Measurements from ENCODE around the gene DRICH1. TPM values are rescaled to one million over a fixed set of nuclear protein-coding genes. Genes with fewer than 3 reads are reported as not detected.

DRICH1 gene
- total and polyA plus RNA-seq, 2 of the 13 experiments (the other 11 are each of a cell fraction or from before 2014, with no cell fraction given): 0.22 to 0.66 TPM

- TF ChIP-seq, protein P1, sequence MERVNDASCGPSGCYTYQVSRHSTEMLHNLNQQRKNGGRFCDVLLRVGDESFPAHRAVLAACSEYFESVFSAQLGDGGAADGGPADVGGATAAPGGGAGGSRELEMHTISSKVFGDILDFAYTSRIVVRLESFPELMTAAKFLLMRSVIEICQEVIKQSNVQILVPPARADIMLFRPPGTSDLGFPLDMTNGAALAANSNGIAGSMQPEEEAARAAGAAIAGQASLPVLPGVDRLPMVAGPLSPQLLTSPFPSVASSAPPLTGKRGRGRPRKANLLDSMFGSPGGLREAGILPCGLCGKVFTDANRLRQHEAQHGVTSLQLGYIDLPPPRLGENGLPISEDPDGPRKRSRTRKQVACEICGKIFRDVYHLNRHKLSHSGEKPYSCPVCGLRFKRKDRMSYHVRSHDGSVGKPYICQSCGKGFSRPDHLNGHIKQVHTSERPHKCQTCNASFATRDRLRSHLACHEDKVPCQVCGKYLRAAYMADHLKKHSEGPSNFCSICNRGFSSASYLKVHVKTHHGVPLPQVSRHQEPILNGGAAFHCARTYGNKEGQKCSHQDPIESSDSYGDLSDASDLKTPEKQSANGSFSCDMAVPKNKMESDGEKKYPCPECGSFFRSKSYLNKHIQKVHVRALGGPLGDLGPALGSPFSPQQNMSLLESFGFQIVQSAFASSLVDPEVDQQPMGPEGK (CRISPR knock-in tag; IDR thresholded peaks at IDR 0.05): peak; percentile 93
- TF ChIP-seq ZNF572 (CRISPR knock-in tag; IDR thresholded peaks at IDR 0.05): peak; percentile 85; the same call in 1 of the 2 replicates
- TF ChIP-seq TEAD2 (CRISPR knock-in tag; IDR thresholded peaks at IDR 0.05): no peak
- TF ChIP-seq HNRNPL (IDR thresholded peaks at IDR 0.05; ENCODE audit: low read depth, low read length): peak; percentile 93
- TF ChIP-seq MEIS2 (CRISPR knock-in tag; IDR thresholded peaks at IDR 0.05): peak; percentile 13; the same call in 1 of the 2 replicates
- no peak for TF ChIP-seq ZNF143 (CRISPR knock-in tag; IDR thresholded peaks at IDR 0.05)
- TF ChIP-seq NFRKB (IDR thresholded peaks at IDR 0.05): no peak
- TF ChIP-seq ZNF33A (CRISPR knock-in tag; IDR thresholded peaks at IDR 0.05; ENCODE audit: borderline replicate concordance): no peak
- TF ChIP-seq ZNF564 (CRISPR knock-in tag; IDR thresholded peaks at IDR 0.05): 0 out of 2 replicates have a peak, but pooled peaks have one; percentile 32
- TF ChIP-seq ZNF431 (CRISPR knock-in tag; IDR thresholded peaks at IDR 0.05; ENCODE audit: borderline replicate concordance, low read depth): 0 out of 2 replicates have a peak, but pooled peaks have one; percentile 49
- TF ChIP-seq ZBTB46 (CRISPR knock-in tag; IDR thresholded peaks at IDR 0.05; ENCODE audit: borderline replicate concordance): no peak
- peak; percentile 66 for TF ChIP-seq ZFY (CRISPR knock-in tag; IDR thresholded peaks at IDR 0.05)
- TF ChIP-seq NR2C2 (CRISPR knock-in tag; IDR thresholded peaks at IDR 0.05; ENCODE audit: borderline replicate concordance): peak; percentile 60
- TF ChIP-seq MYC (CRISPR knock-in tag; IDR thresholded peaks at IDR 0.05; ENCODE audit: borderline replicate concordance): peak; percentile 27; the same call in 1 of the 2 replicates
- peak; percentile 61; the same call in 1 of the 2 replicates for TF ChIP-seq POLR2G (IDR thresholded peaks at IDR 0.05; ENCODE audit: low read depth, low read length)
- TF ChIP-seq, protein P2, sequence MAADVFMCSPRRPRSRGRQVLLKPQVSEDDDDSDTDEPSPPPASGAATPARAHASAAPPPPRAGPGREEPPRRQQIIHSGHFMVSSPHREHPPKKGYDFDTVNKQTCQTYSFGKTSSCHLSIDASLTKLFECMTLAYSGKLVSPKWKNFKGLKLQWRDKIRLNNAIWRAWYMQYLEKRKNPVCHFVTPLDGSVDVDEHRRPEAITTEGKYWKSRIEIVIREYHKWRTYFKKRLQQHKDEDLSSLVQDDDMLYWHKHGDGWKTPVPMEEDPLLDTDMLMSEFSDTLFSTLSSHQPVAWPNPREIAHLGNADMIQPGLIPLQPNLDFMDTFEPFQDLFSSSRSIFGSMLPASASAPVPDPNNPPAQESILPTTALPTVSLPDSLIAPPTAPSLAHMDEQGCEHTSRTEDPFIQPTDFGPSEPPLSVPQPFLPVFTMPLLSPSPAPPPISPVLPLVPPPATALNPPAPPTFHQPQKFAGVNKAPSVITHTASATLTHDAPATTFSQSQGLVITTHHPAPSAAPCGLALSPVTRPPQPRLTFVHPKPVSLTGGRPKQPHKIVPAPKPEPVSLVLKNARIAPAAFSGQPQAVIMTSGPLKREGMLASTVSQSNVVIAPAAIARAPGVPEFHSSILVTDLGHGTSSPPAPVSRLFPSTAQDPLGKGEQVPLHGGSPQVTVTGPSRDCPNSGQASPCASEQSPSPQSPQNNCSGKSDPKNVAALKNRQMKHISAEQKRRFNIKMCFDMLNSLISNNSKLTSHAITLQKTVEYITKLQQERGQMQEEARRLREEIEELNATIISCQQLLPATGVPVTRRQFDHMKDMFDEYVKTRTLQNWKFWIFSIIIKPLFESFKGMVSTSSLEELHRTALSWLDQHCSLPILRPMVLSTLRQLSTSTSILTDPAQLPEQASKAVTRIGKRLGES (CRISPR knock-in tag; IDR thresholded peaks at IDR 0.05; ENCODE audit: borderline replicate concordance): no peak
- TF ChIP-seq, protein P3, sequence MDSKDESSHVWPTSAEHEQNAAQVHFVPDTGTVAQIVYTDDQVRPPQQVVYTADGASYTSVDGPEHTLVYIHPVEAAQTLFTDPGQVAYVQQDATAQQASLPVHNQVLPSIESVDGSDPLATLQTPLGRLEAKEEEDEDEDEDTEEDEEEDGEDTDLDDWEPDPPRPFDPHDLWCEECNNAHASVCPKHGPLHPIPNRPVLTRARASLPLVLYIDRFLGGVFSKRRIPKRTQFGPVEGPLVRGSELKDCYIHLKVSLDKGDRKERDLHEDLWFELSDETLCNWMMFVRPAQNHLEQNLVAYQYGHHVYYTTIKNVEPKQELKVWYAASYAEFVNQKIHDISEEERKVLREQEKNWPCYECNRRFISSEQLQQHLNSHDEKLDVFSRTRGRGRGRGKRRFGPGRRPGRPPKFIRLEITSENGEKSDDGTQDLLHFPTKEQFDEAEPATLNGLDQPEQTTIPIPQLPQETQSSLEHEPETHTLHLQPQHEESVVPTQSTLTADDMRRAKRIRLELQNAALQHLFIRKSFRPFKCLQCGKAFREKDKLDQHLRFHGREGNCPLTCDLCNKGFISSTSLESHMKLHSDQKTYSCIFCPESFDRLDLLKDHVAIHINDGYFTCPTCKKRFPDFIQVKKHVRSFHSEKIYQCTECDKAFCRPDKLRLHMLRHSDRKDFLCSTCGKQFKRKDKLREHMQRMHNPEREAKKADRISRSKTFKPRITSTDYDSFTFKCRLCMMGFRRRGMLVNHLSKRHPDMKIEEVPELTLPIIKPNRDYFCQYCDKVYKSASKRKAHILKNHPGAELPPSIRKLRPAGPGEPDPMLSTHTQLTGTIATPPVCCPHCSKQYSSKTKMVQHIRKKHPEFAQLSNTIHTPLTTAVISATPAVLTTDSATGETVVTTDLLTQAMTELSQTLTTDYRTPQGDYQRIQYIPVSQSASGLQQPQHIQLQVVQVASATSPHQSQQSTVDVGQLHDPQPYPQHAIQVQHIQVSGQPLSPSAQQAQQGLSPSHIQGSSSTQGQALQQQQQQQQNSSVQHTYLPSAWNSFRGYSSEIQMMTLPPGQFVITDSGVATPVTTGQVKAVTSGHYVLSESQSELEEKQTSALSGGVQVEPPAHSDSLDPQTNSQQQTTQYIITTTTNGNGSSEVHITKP (CRISPR knock-in tag; IDR thresholded peaks at IDR 0.05; ENCODE audit: low read depth): peak; percentile 31; the same call in 1 of the 2 replicates
These were observed 43.6 kb upstream of the DRICH1 start (continued) for GRCh38 chr22:23675502-23676415.
